GM10266 (cell line): ENCODE results near the gene NKX6-1.

Source experiments
- DNase-seq: peaks from one replicate; pipeline ENCODE4 v3.0.0; 2012; ENCODE audit errors: extremely low spot score
- CTCF ChIP-seq: IDR thresholded peaks from 2 replicates; pipeline ENCODE4 v1.5.1; 2012; ENCODE audit warnings: mild to moderate bottlenecking, low read depth; ENCODE audit not compliant: control insufficient read depth, insufficient read depth; ENCODE audit errors: missing control alignments

Gene NKX6-1

GRCh38 chr4:84491481-84491880, 7.6 kb downstream of the NKX6-1 start:
- no peak for TF ChIP-seq CTCF
- no peak for DNase-seq

- no peak for TF ChIP-seq CTCF
- DNase-seq = no peak
These were observed 8.4 kb downstream of the NKX6-1 start for GRCh38 chr4:84490663-84491062.

GRCh38 chr4:84484236-84484635, 14.9 kb downstream of the NKX6-1 start:
- TF ChIP-seq CTCF = no peak
- peak; percentile 11 for DNase-seq

- no peak for DNase-seq
- no peak for TF ChIP-seq CTCF
These were observed 15.4 kb downstream of the NKX6-1 start for GRCh38 chr4:84483688-84484087.

GRCh38 chr4:84482564-84483563, 16.2 kb downstream of the NKX6-1 start:
- DNase-seq = peak; percentile 10
- peak; percentile 10 for TF ChIP-seq CTCF

- TF ChIP-seq CTCF = no peak
- DNase-seq = peak; percentile 4
These were observed 17.2 kb downstream of the NKX6-1 start for GRCh38 chr4:84481860-84482245.

- peak; percentile 8 for DNase-seq
- TF ChIP-seq CTCF = no peak
These were observed 17.8 kb downstream of the NKX6-1 start for GRCh38 chr4:84481077-84481859.
